Renal pelvis (tissue), 4 donors: ENCODE results near the gene UBE2J1. TPM values are rescaled to one million over a fixed set of nuclear protein-coding genes. Genes with fewer than 3 reads are reported as not detected.

Experiments
- DNase-seq: peaks from one replicate; pipeline ENCODE4 v3.0.0-alpha.2; 2013
- polyA plus RNA-seq, 3 donors: library from polyadenylated mRNA; unstranded; fragments of 120-200 nt; gene quantifications; one replicate each; pipeline ENCODE4 v1.2.1, GENCODE V29; 2013; ENCODE audit not compliant: insufficient read length in 3 of 3

UBE2J1 gene
- polyA plus RNA-seq, 3 donors: 49.5 to 52.1 (median 50.0) TPM

- DNase-seq: peak; percentile 72
These were observed 23.1 kb upstream of the UBE2J1 start for GRCh38 chr6:89375427-89376267.

DNA sequence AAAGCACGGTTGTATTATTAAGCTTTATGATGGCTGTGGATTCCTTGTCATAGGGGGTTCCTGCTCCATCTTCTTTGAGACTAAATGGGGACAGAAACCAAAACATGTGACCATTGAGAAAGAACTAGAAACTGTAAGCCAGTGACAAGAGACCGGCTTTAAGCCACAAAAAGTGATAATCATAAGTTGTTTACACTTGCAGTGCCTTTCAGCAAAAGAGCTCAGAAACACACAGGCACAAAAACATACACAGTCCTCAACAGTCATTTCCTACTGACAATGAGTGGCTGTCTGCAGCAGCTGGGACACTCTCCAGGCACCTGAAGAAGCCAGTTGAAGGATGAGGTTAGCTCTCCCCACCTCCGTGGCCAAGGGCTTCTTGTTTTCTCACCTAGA, 20.0 kb upstream of the UBE2J1 start:
- DNase-seq: no peak

DNA sequence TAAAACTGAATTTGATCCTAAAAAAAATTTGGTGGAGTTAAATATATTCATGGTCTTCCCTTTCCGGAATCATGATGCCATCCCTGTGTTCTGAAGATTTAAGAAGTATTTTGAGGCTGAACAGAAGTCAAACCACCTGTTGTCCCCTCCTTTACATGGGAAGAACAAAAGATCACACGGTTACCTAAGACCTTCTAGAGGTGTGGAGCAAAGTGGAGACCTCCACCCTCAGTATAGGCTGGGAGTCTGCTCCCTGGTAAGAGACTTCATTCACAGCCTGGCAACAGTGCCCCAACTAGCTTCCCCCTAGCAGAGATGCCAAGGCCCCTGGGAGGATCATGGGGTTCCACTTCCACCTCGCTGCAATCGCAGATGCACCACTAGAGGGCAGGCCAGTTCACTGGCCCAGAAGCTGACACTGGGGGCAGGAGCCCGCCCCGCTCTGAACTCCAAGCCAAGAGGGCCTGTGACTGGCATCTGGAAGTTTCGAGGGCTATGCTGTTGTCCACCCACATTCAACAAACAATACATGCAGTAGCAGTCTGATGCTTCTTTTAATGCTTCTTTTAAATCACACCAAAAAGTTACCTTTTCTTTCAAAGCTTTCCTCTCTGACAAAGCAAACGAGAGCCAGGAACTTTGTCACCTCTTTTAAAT, 19.5 kb upstream of the UBE2J1 start:
- peak; percentile 35 for DNase-seq

GRCh38 chr6:89368999-89369398, 16.5 kb upstream of the UBE2J1 start:
- peak; percentile 23 for DNase-seq

DNA sequence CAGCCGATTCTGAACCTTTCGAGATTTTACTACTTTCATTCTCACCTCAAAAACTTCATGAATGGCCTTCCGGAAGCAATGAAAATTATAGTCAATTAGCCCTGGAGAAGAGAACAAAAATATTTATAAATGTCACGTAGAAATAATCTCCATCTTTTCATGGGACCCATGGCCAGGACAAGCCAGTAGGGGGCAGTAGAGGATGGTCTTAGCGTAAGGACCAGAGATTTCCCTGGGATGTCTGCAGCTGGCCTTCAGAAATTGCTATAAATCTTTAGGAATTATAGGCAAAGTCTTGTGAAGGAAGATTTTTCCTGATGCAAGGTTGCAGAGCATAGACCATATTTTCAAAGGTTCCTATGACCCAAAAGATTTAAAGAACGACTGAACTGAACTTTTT, 15.6 kb upstream of the UBE2J1 start:
- peak; percentile 44 for DNase-seq

DNA sequence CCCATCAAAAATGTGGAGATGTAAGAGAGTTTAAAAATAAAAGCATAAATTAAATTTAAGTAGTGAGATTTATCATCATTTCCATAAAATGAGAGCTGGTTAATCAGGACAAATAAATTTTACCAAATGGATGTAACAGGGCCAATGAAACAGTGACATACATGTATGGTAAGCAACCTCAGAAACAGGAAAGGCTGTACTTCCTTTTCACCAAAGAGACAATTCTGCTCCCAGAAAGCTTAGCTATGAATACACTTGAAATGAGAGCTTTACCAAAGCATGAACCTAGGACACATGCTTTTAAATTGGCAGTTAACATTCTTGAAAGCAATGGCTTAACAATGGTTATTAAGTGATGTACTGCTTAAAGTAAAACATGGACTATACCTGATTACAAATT, 12.1 kb upstream of the UBE2J1 start:
- DNase-seq: no peak

DNA sequence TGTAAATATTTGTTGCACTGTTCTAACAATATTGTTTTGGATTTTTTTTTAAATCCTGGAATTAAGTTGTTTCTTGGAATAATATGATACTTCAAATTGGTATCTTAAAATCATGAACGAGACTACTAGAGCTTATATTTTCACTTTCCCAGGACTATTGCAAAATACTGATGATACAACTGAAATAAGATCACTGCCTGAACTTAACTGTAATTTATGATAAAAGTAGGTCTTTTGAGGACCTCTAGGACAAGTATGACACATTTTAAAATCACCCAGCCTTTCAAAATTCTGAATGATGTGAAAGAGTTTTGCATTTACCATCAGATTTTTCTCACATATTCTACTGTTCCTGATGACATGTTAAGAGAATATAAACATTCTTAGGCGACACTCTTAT, 8.6 kb upstream of the UBE2J1 start:
- DNase-seq: no peak

DNA sequence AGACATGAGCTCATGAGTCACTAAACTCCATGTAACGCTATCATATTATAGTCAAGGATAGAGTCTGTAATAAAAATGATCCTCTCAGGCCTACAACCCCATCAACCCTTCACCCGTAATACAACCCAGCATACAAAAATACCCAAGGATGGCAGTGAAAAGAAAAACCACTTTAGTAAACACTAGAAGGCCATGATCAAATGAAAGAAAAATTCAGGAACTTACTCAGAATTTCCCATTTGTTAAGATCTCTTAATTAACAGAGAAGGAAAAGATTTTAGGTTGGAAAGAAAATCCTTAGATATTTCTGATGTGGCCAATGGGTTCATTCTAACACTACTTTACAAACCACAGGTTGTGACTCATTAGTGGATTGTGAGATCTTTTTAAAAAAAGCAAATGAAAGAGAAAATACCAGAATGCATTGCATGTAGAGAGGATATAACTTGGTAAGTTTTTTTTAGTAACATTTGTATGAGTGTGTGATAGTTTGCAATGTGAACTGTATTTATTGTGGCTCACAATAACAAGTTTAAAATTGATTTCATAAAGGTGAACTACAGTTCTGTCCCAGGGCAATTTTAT, 8.0 kb upstream of the UBE2J1 start:
- no peak for DNase-seq

DNA sequence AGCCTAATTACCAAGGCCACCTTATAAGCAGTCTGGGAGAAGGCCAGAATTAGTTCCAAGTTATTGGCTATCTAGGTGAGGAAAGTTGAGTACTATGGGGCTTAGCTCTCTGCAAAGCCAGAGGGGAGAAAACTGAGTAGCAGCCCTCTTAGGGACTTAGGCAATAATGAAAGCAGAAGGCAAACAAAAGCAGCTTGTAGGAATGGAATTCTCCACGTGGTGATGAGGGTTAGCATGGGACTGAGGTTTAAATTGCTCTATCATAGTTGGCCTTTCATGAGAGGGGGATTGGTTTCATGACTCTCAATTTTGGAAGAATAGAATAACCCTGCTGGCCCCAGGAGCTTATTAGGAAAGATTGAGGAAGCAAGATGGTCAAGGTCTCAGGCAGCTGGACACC, 7.0 kb upstream of the UBE2J1 start:
- DNase-seq: no peak

DNA sequence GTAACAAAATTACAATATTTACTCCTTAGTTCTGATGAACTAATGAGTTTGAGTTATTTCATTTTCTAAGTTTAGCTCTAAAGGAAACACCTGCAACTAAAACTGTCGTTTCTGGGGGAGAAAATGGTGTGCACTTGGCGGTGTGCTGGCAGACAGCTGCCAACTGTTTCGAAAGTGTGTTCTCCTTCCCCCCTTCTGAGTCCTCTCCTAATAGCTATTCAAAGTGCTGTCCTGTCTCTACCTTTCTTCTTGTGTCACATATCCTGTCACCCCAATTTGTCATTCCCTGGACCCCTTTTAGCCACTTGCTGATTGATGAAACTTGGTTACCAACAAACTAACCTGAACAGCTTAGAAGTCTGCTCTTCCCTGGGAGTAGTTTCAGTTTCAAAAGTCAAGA, 4.9 kb upstream of the UBE2J1 start:
- no peak for DNase-seq

GRCh38 chr6:89356642-89357170, 4.2 kb upstream of the UBE2J1 start:
- no peak for DNase-seq

- DNase-seq: no peak
These were observed 3.1 kb upstream of the UBE2J1 start for GRCh38 chr6:89355511-89356194.

DNA sequence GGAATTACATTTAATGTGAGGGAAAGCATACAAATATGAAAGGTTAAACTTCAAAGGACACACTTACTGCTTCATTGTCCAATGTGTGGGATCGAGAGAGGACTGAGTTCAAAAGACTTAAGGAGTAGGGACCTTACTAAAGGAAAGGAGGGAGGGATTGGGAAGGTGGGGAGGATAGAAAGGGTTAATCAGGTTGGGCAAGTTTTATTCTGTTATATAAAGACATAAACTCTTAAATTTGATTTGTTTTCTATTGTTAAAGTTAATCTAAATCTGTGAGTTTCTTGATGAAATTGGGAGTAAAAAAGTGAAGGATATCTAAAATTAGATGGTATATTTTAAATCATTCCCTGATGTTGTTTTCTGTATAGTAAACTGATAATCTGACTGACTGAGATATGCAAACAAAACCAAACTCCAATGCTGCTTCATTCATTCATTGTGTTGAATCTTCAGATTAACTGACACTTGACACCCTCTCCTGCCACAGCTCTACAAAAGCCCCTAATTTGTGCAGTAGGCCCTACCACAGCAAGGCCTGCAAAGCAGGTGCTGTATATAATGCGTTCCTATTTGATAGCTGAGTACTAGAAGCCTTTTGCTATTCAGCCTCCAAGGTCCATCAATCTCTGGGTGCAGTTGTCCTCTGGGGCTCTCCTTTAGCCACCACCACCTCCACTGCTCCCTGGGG, 1.3 kb upstream of the UBE2J1 start:
- no peak for DNase-seq

- DNase-seq: no peak
These were observed 615 bp upstream of the UBE2J1 start for GRCh38 chr6:89353118-89353556.

- DNase-seq: peak; percentile 35
These were observed 748 bp downstream of the UBE2J1 start for GRCh38 chr6:89351671-89352277.

- DNase-seq: peak; percentile 16
These were observed 2.1 kb downstream of the UBE2J1 start for GRCh38 chr6:89350281-89350966.

- DNase-seq: no peak
These were observed 4.2 kb downstream of the UBE2J1 start for GRCh38 chr6:89348372-89348771.

GRCh38 chr6:89347825-89348224, 4.7 kb downstream of the UBE2J1 start:
- DNase-seq: peak; percentile 46

- DNase-seq: no peak
These were observed 6.1 kb downstream of the UBE2J1 start for GRCh38 chr6:89346433-89346832.

DNA sequence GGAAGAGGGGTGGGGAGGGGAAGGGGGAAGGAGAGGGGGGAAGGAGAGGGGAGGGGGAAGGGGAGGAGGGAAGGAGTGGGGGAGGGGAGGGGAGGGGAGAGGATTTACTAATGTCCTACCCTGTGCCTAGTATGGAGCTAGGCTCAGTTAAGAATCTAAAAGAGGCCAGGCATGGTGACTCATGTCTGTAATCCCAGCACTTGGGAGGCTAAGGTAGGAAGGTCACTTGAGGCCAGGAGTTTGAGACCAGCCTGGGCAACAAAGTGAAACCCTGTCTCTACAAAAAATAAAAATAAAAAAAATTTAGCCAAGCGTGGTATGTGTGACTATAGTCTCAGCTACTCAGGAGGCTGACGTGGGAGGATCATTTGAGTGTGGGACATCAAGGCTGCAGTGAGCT, 13.0 kb downstream of the UBE2J1 start:
- DNase-seq: no peak

- DNase-seq: no peak
These were observed 17.4 kb downstream of the UBE2J1 start for GRCh38 chr6:89335164-89335563.
